ENCODE measurements around the gene ITIH5. TPM values are rescaled to one million over a fixed set of nuclear protein-coding genes. Genes with fewer than 3 reads are reported as not detected.

ITIH5 gene
- total RNA-seq: 0.16 and 0.17 TPM in 2 replicates

GRCh38 chr10:7666253-7667023 lies at the start of gene ITIH5:
Gene ITIH5, minus strand, starts transcription at chr10:7666966. Its CDS starts 74 bp downstream, at chr10:7666892.

DNA sequence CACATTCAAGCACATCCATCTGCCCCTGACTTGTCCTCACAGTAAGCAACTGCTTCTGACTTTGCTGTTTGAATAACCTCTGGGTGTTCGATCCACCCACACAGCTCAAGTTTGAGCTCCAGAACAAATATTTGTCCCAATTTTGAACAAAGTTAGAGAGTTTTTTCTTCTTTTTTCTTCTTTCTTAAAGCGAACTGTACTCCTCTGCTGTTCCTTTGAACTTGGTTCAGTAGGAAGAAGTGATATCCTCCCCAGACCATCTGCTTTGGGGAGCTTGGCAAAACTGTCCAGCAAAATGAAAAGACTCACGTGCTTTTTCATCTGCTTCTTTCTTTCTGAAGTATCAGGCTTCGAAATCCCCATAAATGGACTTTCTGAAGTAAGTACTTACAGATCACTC lies 36.4 kb upstream of the ITIH5 start, which contains the start of gene ITIH2:
ITIH2 (plus strand) TSS at position 177 of the 400 bp plus-strand sequence; CDS start at position 296, 119 bp downstream.

Other genes with a start within 250 kb of the ITIH5 start
- not detected in 2 replicates for gene ITIH2, start 36.4 kb upstream of the ITIH5 start, total RNA-seq
- gene KIN, start 121.0 kb upstream of the ITIH5 start, total RNA-seq: 2.3 and 4.9 TPM in 2 replicates
- gene ATP5F1C, start 121.2 kb upstream of the ITIH5 start, total RNA-seq: 137 and 234 TPM in 2 replicates
- 0.94 and 1.1 TPM in 2 replicates for gene TAF3, start 151.5 kb upstream of the ITIH5 start, total RNA-seq